GM21381 (cell line): ENCODE measurements around the gene SNX25.
"Not testable (repeated sequence)": the region's sequence is repeated elsewhere in the genome, so short reads cannot be mapped to it uniquely, and the experiment has no call there.

Experiments
- ATAC-seq: cut with Tn5 transposase; IDR thresholded peaks from one replicate; pipeline ENCODE4 v1.9.1; 2021; ENCODE audit warnings: mild to moderate bottlenecking, moderate library complexity; ENCODE audit not compliant: unreplicated experiment

SNX25 gene

GRCh38 chr4:185209031-185209851 lies at the start of gene SNX25:
TSS of gene SNX25 (plus strand) at chr4:185209598. CDS start at chr4:185209827, 229 bp downstream.
- peak; percentile 74 for ATAC-seq

DNA sequence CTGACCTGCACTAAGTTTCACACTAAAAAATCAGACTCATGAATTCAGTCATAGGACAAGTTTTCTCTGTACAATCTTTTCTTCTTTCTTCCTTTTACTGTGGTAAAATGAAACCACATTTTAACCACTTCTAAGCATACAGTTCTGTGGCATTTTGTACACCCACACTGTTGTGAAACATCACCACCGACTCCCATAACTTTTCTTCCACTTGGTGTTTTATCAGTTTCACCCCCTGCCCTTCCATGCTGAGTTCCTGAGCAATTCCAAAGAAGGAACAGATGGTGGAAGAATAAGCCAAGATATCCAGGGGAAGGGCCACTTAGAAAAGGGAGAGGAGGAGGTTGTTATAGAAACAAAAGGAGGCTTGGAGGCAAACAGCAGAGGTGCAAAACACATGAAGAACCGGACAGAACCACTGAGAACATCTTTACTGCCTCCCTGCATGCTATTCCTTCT lies 43.8 kb upstream of the SNX25 start:
- peak; percentile 95 for ATAC-seq

DNA sequence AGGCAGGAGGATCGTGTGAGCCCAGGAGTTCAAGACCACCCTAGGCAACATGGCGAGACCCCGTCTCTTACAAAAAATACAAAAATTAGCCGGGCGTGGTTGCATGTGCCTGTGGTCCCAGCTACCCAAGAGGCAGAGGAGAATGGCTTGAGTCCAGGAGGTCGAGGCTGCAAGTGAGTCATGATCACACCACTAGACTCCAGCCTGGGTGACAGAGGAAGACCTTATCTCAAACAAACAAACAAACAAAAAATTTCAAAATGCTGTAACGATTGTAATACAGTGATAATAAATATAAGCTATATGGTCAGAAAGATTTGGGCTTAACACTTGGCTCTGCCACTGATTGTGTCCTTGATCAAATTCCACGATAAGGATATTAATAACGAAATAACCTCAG lies 42.2 kb upstream of the SNX25 start:
- ATAC-seq, result no peak

- peak; percentile 79 for ATAC-seq
Observed at GRCh38 chr4:185171373-185172071, 37.9 kb upstream of the SNX25 start.

DNA sequence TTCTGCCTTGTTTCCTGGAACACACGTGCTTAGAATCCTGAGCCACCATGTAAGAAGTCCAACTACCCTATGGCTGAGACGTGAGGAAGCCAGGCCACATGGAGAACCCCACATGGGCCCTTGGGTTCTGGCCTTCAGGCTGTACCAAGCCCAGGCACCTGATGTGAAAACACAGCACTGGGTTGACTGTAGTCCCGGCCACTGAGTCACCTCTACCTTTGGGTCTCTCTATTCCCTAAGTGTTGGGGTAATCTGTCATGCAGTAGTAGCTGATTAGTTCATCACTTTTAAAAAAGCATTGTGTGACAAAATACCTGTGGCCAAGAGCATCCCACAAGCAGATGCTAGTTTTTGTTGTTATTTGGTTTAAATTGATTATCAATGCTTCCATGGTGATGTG lies 29.9 kb upstream of the SNX25 start:
- ATAC-seq, result no peak

DNA sequence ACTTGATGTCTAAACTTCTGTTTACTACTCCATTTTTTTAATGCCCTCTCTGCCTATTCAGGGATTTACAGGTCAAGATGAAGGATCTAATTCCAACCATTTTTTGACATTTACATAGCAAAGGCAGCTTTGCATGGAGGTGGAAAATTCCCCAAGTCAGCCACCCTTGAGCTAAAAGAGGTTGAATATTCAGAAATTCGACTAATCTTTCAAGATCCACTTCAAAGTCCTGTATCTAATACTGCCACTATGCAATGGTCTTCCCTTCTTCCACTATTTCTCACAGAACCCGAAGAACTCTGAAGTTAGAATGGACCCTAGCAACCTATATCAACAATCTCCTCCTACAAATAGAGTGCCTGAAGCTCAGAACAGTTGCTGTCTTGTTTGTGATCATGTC lies 27.2 kb upstream of the SNX25 start:
- no peak for ATAC-seq

DNA sequence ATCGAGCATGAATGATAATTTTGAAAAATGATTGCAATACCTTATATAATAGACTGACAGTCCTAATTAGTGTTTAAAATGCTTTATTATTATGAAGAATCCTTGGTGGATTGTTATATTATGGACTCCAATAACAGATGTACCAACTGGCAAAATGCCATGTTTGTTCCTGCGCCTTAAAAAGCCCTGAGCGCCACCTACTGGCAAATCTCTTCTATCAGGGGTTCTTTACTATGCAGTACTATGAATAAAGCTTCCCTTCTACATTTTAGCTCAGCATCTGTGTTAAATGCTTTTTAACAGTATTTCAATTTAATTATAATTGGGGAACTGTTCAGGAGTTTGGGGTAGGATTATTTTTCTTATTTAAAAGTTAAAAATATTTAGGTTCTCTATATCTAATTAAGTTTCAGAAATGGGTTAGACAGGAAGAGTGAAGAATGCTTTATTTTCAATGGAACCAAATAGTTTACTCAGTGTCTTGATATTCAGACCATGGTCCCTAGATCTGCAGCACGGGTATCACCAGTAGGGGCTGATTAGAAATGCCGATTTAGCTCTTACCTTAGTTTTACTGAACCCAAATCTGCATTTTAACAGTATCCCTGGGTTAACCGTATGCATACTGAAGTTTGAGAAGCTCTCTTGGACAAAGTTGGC lies 25.6 kb upstream of the SNX25 start:
- ATAC-seq, result peak; percentile 65

GRCh38 chr4:185186769-185187168 lies 22.6 kb upstream of the SNX25 start:
- ATAC-seq, result no peak

- no peak for ATAC-seq
Observed at GRCh38 chr4:185189606-185190305, 19.6 kb upstream of the SNX25 start.

GRCh38 chr4:185190306-185190856 lies 19.0 kb upstream of the SNX25 start:
- ATAC-seq, result no peak

DNA sequence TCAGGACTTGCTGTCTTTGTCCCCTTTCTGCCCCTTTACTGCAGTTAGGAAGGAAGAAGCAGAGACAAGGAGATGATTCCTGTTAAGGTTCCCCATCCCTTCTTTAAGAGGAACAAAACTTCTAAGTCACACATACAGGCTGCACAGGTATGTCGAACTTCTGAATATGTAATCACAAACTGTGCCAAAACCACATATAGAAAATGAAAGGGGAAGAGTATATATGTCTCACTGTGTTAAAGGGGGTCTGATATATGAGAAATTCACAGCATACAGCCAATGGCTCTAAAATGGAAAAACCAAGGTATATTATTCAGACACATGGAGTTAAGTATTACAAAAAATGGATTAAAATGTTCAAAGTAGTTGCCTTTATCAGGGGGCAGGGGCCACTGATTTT lies 17.3 kb upstream of the SNX25 start:
- ATAC-seq, result peak; percentile 89

DNA sequence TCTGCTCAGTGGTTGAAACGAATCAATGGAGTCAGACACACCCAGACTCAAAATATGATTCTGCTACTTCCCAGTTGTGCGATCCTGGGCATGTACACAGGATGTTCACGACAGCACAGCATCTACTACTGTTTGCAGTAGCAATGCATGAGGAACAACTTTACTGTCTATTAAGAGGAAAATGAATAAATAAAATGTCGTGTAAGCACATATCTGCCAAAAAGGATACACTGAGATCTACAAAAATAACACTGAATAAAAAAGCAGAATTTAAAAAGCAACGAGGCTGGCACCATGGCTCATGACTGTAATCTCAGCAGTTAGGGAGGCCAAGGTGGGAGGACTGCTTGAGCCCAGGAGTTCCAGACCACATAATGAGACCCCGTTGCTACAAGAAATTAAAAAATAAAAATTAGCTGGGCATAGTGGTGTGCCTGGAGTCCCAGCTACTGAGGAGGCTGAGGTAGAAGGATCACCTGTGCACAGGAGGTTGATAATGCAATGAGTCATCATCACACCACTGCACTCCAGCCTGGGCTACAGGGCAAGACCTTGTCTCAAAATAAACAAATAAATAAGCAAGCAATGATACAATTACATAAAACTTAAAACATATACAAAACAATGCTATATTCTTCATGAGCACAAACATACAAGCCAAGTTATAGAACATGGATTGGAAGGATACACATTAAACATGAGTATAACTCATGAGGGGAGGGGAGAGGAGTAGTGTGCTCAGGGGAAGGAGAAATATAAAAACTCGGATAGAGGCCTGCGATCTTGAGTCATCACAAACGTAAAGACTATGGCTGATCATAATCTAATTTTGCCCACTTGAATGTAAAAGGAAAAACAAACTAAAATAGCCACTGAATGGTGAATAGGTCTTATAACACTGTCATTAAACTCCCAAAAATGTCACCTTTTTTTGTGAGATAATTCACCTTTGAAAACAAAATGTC lies 14.2 kb upstream of the SNX25 start:
- no peak for ATAC-seq

- no peak for ATAC-seq
Observed at GRCh38 chr4:185196437-185196836, 13.0 kb upstream of the SNX25 start.

- ATAC-seq, result not testable (repeated sequence)
Observed at GRCh38 chr4:185198189-185198588, 11.2 kb upstream of the SNX25 start.

DNA sequence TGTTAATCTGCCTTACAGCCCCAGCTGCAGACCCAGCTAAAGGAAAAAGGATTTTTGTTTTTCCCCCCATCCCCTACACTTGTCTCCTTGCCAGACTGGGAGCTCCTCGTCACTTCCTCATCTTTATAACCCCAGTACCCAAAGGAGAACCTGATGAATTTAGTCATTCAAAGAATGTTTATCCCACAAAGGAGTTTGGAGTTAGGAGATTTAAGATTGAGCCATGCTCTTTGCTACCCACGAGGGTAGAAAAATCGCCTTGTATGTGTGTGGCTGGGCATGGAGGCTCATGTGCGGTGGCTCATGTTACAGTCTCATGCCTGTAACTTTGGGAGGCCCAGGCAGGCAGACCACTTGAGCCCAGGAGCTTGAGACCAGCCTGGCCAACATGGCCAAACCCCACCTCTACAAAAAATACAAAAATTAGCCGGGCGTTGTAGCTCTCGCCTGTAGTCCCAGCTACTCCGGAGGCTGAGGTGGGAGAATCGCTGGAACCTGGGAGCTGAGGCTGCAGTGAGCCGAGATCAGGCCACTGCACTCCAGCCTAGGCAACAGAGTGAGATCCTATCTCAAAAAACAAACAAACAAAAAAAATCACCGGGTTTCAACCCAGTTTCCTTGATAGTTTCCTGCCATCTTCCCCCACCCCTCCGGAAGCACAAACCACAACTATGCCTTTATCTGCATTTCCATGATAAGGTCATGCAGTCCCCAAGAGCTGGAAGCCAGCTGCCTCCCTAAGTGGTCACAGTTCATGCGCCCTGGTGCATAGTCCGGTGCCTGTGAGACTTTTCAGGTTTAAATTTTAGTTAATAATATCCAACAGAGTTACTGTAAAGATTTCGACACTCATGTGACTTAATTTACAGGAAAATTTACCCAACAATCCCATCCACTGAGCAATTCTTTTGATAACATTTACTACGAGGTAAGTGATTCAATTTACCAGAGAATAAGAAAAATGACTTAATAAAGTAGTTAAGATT lies 7.1 kb upstream of the SNX25 start:
- no peak for ATAC-seq

DNA sequence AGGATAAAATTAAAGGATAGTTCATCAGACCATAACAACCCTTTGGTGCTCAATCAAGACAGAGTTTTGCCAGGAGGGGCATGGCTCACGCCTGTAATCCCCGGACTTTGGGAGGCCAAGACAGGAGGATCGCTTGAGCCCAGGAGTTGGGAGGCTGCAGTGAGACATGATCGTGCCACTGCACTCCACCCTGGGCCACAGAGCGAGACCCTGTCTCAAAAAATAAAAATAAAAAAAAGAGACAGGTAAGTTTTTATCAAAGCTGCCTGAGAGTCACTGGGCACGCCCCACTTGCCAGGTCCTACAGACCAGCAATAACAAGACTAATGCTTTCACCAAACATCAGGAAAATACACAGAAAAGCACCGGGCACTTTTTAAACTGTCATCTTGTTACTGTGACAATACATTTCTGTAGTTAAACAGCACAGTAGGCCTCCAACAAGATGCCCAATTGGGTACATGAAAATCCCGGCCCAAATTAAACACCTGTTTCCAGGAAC lies 6.4 kb upstream of the SNX25 start:
- no peak for ATAC-seq

- peak; percentile 82 for ATAC-seq
Observed at GRCh38 chr4:185203486-185204237, 5.7 kb upstream of the SNX25 start, which contains the start of gene CFAP97. TSS of gene CFAP97 (minus strand) at chr4:185204000. CDS start at chr4:185191196, 12,804 bp downstream.
